ENCODE results near the gene LRRC8A.

DNA sequence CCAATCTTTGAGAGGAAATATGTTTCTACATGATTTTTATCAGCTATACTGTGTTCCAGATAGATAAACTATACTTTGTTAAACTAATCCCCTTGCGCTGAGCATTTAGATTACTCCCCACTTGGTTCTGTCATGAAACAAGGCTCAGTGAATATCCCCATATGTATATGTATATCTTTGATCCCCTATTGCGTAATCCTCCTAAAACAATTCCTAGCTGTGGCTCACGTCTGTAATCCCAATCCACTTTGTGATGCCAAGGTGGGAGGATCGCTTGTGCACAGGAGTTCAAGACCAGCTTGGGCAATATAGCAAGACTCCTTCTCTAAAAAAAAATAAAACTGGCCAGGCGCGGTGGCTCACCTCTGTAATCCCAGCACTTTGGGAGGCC, 41.6 kb downstream of the LRRC8A start:
- TF ChIP-seq, protein P1, sequence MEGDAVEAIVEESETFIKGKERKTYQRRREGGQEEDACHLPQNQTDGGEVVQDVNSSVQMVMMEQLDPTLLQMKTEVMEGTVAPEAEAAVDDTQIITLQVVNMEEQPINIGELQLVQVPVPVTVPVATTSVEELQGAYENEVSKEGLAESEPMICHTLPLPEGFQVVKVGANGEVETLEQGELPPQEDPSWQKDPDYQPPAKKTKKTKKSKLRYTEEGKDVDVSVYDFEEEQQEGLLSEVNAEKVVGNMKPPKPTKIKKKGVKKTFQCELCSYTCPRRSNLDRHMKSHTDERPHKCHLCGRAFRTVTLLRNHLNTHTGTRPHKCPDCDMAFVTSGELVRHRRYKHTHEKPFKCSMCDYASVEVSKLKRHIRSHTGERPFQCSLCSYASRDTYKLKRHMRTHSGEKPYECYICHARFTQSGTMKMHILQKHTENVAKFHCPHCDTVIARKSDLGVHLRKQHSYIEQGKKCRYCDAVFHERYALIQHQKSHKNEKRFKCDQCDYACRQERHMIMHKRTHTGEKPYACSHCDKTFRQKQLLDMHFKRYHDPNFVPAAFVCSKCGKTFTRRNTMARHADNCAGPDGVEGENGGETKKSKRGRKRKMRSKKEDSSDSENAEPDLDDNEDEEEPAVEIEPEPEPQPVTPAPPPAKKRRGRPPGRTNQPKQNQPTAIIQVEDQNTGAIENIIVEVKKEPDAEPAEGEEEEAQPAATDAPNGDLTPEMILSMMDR (IDR thresholded peaks at IDR 0.05): no peak
- no peak for TF ChIP-seq POLR2A (IDR thresholded peaks at IDR 0.05)
- TF ChIP-seq POLR2AphosphoS5 (IDR thresholded peaks at IDR 0.05): no peak
- no peak for TF ChIP-seq EP300 (IDR thresholded peaks at IDR 0.05)

Data from upper lobe of left lung (tissue), 4 donors.